ENCODE measurements around the gene RNGTT.
"Not testable (repeated sequence)": the region's sequence is repeated elsewhere in the genome, so short reads cannot be mapped to it uniquely, and the experiment has no call there.

The RNGTT gene

DNA sequence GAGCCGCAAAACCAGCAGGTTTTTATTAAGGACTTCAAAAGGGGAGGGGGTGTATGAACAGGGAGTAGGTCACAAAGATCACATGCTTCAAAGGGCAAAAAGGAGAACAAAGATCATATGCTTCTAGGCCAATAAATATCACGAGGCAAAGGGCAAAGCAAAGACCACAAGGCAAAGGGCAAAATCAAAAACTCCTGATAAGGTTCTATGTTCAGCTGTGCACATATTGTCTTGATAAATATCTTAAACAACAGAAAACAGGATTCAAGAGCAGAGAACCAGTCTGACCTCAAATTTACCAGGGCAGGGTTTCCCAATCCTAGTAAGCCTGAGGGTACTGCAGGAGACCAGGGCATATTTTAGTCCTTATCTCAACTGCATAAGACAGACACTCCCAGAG lies 5.8 kb upstream of the RNGTT start:
- DNase-seq = not testable (repeated sequence)

GRCh38 chr6:88967891-88968290 lies 4.5 kb upstream of the RNGTT start:
- no peak for DNase-seq

DNA sequence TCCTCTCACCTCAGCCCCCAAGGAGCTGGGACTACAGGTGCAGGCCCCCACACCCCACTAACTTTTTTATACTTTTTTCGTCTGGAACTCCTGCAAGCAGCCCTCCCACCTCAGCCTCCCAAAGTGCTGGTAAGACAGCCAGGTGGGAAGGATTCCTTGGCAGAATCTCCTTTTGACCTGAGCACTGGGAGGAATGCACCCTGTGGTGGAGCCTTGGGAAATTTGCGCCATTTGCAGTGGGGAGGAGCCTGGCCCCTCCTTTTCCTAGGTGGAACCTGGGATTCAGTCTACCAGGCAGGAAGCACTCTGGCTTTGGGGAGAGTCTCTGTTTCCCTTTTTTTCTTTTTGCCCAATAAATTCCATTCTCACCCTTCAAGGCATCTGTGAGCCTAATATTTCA lies 2.3 kb upstream of the RNGTT start:
- DNase-seq = no peak

- no peak for DNase-seq
Observed at GRCh38 chr6:88964509-88964908, 1.1 kb upstream of the RNGTT start.

GRCh38 chr6:88958842-88959241 lies 4.6 kb downstream of the RNGTT start:
- DNase-seq = no peak

DNA sequence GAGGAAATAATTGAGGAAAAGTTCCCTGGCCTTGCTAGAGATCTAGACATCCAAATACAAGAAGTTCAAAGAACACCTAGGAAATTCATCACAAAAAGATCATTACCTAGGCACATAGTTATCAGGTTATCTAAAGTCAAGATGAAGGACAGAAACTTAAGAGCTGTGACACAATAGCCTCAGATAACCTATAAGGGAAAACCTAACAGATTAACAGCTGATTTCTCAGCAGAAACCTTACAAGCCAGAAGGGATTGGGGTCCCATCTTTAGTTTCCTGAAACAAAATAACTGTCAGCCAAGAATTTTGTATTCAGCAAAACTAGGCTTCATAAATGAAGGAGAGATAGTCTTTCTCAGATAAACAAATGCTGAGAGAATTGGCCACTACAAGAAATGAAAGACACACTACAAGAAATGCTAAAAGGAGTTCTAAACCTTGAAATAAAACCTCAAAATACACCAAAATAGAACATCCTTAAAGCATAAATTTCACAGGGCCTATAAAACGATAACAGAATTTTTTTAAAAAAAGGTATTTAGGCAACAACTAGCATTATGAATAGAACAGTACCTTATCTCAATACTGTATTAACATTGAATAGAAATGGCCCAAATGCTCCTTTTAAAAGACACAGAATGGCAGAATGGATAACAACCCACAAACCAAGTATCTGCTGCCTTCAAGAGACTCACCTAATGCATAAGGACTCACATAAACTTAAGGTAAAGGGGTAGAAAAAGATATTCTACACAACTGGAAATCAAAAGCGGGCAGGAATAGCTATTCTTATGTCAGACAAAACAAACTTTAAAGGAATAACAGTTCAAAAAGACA lies 9.7 kb downstream of the RNGTT start:
- DNase-seq = no peak

- no peak for DNase-seq
Observed at GRCh38 chr6:88952065-88952704, 11.2 kb downstream of the RNGTT start.

GRCh38 chr6:88945415-88946008 lies 17.9 kb downstream of the RNGTT start:
- DNase-seq = no peak

- DNase-seq = no peak
Observed at GRCh38 chr6:88933521-88933920, 29.9 kb downstream of the RNGTT start.

- not testable (repeated sequence) for DNase-seq
Observed at GRCh38 chr6:88932019-88932418, 31.4 kb downstream of the RNGTT start.

- DNase-seq = no peak
Observed at GRCh38 chr6:88922775-88923548, 40.5 kb downstream of the RNGTT start.

DNA sequence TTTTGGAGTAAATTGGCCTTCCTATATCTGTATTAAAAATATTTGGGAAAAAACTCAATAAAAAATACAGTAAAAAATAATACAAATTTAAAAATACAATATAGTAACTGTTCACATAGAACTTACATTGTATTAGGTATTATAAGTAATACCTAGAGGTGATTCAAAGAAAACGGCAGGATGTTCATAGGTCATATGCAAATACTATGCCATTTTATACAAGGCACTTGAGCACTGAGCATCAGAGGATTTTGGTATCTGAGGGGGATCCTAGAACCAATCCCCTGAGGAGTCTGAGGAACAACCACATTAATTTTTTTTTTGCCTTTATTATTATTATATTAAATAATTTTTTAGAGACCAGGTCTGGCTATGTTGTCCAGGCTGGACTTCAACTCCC lies 41.7 kb downstream of the RNGTT start:
- DNase-seq = no peak

- no peak for DNase-seq
Observed at GRCh38 chr6:88920774-88921733, 42.4 kb downstream of the RNGTT start.

DNA sequence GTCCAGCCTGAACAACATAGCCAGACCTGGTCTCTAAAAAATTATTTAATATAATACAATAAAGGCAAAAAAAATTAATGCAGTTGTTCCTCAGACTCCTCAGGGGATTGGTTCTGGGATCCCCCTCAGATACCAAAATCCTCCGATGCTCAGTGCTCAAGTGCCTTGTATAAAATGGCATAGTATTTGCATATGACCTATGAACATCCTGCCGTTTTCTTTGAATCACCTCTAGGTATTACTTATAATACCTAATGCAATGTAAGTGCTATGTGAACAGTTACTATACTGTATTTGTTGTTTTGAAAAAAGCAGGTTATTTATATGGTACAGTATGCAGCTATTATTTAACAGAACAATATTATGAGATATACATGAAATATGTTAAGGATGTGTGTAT lies 43.3 kb downstream of the RNGTT start:
- no peak for DNase-seq

DNA sequence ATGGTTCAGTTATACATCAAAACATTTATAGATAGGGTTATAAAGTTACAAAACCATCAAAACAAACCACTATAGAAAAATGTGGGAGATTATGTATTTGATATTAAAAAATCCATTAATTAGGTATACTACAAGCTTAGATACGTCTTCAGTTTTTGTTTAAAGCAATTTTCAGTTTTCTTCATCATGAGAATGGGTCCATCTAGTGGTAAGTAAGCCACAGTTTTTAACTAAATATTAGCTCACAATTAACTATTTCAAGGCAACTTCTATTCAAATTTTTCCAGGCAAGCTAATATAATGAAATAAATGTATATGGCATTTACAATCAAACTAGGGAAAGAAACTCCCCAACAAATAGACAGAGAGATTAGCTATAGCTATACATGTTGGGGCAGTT lies 44.4 kb downstream of the RNGTT start:
- DNase-seq = no peak

DNA sequence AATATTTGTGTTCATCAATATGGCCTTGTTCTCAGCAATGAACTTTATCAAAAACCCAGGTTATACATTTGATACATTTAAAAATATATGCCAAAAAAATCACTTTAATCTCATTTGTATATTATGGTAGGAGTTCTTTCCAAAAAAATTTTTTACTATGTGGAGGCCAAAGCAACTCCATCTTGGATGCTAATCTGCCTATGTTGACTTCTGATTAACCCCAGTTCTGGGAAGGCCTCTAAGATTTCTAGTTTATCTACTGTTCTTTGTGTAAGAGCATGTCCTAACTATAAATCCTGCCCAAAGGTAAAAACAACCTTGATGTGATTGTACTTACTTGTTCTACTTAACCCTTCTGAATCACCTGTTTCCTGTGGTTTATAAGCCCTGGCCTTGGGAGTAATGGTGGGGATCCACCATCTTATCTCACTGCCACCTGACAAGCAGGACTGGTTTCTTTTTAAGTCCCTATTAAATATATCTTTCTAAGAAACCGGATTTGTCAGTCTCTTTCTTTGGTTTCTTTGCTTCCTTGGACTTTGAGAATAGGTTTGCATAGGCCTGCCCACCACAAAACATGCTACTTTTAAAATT lies 46.7 kb downstream of the RNGTT start:
- no peak for DNase-seq

- DNase-seq = no peak
Observed at GRCh38 chr6:88914895-88915598, 48.4 kb downstream of the RNGTT start.

- no peak for DNase-seq
Observed at GRCh38 chr6:88914180-88914579, 49.2 kb downstream of the RNGTT start.

- DNase-seq = no peak
Observed at GRCh38 chr6:88913471-88913870, 49.9 kb downstream of the RNGTT start.

GRCh38 chr6:88910922-88911778 lies 52.3 kb downstream of the RNGTT start:
- DNase-seq = peak; percentile 13
